Bronchial epithelial cell (primary cell): ENCODE results near the gene DAZAP1. TPM values are rescaled to one million over a fixed set of nuclear protein-coding genes. Genes with fewer than 3 reads are reported as not detected.

Source experiments
- DNase-seq: peaks from one replicate; pipeline ENCODE4 v3.0.0-alpha.2; 2010; ENCODE audit warnings: low read depth
- FAIRE-seq: peaks from 2 replicates; lab custom pipeline; 2011; peaks lifted over from hg19 to GRCh38; lab: Jason Lieb, UNC
- H3K27me3 ChIP-seq: 2 replicates; pipeline ENCODE4 v1.5.1; 2011; ENCODE audit warnings: low read length; ENCODE audit not compliant: control insufficient read depth, insufficient read depth
- H3K36me3 ChIP-seq: 2 replicates; pipeline ENCODE4 v1.5.1; 2011; ENCODE audit warnings: low read length; ENCODE audit not compliant: control insufficient read depth, insufficient read depth
- H3K4me3 ChIP-seq: 2 replicates; pipeline ENCODE4 v1.5.1; 2011; ENCODE audit warnings: mild to moderate bottlenecking, low read depth, low read length, control low read depth
- total RNA-seq: library from RNA; depleted of rRNA; stranded (reverse); fragments of >200 nt; gene quantifications from 2 replicates; pipeline ENCODE4 v1.2.1, GENCODE V29; 2014
- TF ChIP-seq, protein P1 (sequence below): IDR thresholded peaks from 2 replicates; pipeline ENCODE4 v1.5.1; 2011; ENCODE audit warnings: mild to moderate bottlenecking, moderate library complexity, low read length, control low read depth, inconsistent platforms; ENCODE audit not compliant: insufficient read depth, severe bottlenecking

Gene DAZAP1
- total RNA-seq, 1 donor from 2014 or later, result 115 TPM

GRCh38 chr19:1468821-1469254, 61.5 kb downstream of the DAZAP1 start:
- DNase-seq (peak; percentile 27), FAIRE-seq (no peak)
- Histone ChIP-seq H3K4me3 (peak overlapping the region; percentile 30), H3K36me3 (no peaks in the 10 kb centered on the region), H3K27me3 (peaks cover 10% of the 10 kb centered on the region)
- TF ChIP-seq, protein P1, sequence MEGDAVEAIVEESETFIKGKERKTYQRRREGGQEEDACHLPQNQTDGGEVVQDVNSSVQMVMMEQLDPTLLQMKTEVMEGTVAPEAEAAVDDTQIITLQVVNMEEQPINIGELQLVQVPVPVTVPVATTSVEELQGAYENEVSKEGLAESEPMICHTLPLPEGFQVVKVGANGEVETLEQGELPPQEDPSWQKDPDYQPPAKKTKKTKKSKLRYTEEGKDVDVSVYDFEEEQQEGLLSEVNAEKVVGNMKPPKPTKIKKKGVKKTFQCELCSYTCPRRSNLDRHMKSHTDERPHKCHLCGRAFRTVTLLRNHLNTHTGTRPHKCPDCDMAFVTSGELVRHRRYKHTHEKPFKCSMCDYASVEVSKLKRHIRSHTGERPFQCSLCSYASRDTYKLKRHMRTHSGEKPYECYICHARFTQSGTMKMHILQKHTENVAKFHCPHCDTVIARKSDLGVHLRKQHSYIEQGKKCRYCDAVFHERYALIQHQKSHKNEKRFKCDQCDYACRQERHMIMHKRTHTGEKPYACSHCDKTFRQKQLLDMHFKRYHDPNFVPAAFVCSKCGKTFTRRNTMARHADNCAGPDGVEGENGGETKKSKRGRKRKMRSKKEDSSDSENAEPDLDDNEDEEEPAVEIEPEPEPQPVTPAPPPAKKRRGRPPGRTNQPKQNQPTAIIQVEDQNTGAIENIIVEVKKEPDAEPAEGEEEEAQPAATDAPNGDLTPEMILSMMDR, result no peak

DNA sequence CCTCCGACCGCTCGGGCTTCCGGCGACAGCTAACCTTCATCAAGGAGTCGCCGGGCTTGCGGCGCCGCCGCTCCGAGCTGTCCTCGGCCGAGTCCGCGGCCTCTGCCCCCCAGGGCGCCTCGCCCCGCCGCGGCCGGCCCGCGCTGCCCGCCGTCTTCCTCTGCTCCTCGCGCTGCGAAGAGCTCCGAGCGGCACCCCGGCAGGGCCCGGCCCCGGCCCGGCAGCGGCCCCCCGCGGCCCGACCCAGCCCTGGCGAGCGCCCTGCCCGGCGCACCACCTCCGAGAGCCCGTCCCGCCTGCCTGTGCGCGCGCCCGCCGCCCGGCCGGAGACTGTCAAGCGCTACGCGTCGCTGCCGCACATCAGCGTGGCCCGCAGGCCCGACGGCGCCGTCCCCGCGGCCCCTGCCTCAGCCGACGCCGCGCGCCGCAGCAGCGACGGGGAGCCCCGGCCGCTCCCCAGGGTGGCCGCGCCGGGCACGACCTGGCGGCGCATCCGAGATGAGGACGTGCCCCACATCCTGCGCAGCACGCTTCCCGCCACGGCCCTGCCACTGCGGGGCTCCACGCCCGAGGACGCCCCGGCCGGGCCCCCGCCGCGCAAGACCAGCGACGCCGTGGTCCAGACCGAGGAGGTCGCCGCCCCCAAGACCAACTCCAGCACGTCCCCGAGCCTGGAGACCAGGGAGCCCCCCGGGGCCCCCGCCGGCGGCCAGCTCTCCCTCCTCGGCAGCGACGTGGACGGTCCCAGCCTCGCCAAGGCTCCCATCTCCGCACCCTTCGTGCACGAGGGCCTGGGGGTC, 62.1 kb downstream of the DAZAP1 start:
- Histone ChIP-seq H3K27me3 (peaks cover 10% of the 10 kb centered on the region), H3K4me3 (peak overlapping the region; percentile 41), H3K36me3 (no peaks in the 10 kb centered on the region)
- TF ChIP-seq, protein P1, result no peak
- DNase-seq (no peak), FAIRE-seq (no peak)

- TF ChIP-seq, protein P1, result no peak
- no peak for FAIRE-seq
- no peaks in the 10 kb centered on the region for H3K36me3 ChIP-seq
- DNase-seq, result no peak
- peak overlapping the region; percentile 41 for H3K4me3 ChIP-seq
- peaks cover 10% of the 10 kb centered on the region for H3K27me3 ChIP-seq
Observed at GRCh38 chr19:1470055-1470304, 62.6 kb downstream of the DAZAP1 start.

- DNase-seq (peak; percentile 34), FAIRE-seq (no peak)
- Histone ChIP-seq H3K36me3 (no peaks in the 10 kb centered on the region), H3K4me3 (peak overlapping the region; percentile 41), H3K27me3 (peaks cover 10% of the 10 kb centered on the region)
- TF ChIP-seq, protein P1, result no peak
Observed at GRCh38 chr19:1470305-1471009, 63.1 kb downstream of the DAZAP1 start.

DNA sequence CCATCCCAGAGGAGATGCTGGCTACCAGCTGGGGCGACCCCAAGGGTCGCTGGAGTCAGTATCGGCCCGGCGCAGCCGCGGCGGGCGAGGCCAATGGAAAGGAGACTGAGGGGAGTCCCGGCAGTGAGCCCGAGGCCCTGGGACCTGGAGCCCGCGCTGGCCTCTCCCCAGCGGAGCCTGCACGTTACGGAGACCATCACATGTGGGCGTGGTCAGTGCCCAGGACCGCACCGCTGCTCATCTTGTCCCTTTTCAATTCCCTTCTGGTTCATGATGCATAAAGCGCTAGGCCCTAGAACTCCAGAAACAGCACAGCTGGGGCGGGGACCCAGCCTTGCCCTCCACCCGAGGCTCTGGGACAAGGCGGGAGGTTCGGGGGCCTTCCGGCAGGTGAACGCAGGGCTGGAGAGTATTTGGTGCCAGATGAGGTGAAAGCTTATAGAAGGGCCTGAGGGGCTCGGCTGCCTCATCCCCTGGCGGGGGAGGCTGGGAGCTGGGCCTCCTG, 63.7 kb downstream of the DAZAP1 start:
- Histone ChIP-seq H3K36me3 (peaks cover 3% of the 10 kb centered on the region), H3K4me3 (peak overlapping the region; percentile 41), H3K27me3 (peaks cover 10% of the 10 kb centered on the region)
- DNase-seq (no peak), FAIRE-seq (no peak)
- TF ChIP-seq, protein P1, result no peak
